ENCODE measurements around the gene IRGC.
"Not testable (repeated sequence)": the region's sequence is repeated elsewhere in the genome, so short reads cannot be mapped to it uniquely, and the experiment has no call there.

IRGC gene

DNA sequence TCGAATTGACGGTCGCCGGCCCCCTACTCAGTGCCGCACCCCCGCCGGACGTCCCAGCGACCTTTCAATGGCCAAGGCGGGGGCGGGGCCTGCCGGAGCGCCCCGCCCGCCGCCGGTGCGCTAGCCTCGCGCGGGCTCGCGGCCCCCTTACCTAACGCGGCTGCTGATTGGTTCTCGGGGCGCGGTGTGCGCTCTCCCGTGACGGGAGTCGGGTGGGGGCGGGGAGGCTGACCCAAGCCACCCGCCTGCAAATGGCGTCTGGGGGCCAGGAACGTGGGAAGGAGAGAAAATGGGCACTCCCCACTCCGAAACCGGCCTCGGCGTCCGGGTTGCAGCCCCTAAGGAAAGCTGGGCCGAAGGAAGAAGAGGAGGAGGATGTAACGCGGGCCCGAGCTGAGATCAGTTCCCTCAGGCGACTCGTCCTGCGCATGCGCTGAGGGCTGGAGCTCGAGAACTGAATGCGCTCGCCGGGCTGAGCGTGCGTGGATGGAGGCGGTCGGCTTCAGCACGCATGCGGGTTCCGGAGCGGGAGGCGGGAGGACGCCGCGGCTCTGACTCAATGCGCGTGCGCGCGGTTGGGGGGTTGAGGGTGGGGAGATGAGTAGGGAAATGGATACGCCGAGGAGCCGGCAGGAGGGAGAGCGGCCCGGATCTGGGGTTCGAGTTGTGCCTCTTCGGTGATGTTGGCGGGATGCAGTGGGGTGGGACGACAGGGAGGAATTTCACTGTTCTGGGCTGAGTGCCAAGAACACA is 38.8 kb downstream of the IRGC start, which contains the start of gene SMG9:
Gene SMG9, minus strand, starts transcription at position 460 of the 753 bp plus-strand sequence. CDS start 4,221 bp downstream, outside the sequence.
- peak; percentile 99 for DNase-seq (ENCODE audit: low spot score)

- peak; percentile 81 for DNase-seq (ENCODE audit: low spot score)
Observed at GRCh38 chr19:43755256-43755801, 39.5 kb downstream of the IRGC start.

DNA sequence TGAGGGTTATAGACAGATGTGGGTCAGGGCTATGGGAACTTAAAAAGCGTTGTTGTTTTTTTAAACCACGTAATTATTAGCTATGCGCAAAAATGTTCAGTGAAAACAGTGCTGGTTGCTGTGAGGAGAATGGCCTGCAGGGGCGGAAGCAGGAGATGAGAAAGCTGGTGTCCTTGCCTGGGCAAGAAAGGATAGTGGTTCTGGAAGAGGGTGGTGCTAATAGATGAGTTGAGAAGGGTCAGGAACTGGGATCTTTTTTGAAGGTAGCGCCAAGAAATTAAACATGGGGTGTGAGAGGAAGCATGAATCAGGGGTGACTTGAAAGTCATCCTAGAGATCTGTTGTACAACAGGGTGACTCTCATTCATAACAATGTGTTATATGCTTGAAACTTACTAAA is 43.6 kb downstream of the IRGC start:
- peak; percentile 74 for DNase-seq (ENCODE audit: low spot score)

DNA sequence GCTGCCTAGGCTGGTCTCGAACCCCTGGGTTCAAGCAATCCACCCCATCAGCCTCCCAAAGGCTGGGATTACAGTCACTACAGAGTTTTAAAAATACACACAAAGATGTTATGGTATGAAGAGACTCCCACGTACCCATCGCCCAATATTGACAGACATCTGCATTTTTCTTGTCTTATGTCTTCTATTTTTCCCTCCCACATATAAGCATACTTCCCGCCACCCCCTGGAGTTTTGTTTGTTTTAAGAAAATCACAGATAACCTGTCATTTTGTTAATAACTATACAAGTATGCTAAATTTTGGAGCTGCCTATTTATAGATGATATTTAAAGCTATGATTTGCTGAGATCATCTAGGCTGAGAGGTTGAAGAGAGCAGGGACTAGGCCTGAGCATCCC is 45.1 kb downstream of the IRGC start:
- no peak for DNase-seq (ENCODE audit: low spot score)

DNA sequence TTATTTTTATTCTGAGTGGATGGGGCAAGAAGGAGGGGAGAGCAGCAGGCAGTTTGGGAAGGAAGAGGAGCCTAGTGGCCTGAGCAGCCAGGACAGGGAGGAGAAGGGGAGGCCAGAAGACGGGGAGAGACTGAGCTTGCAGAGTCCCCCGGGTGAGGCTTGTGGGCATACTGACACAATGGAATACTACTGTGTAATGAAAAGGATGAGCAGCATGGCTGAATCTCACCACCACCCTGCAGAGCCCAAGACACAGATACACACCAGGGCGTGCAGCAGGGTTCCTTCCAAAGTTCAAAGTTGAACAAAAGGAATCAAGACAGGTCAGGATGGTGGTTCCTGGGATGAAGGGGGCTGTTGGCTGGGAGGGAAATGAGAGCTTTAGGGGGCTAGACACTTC is 46.9 kb downstream of the IRGC start:
- no peak for DNase-seq (ENCODE audit: low spot score)

GRCh38 chr19:43763473-43763939 is 47.6 kb downstream of the IRGC start:
- DNase-seq (ENCODE audit: low spot score): no peak

DNA sequence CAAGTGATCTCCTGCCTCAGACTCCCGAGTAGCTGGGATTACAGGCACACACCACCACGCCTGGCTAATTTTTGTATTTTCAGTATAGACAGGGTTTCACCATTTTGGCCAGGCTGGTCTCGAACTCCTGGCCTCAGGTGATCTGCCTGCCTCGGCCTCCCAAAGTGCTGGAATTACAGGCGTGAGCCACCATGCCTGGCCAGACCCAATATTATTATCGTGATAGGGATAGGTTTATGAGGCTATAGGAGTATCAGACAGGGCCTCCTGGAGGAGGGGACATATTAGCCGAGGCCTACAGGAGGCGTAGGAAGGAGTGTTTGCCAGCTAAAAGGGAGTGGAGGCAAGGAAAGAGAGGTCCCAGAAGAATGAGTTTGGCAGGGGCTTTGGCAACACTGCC is 48.8 kb downstream of the IRGC start:
- not testable (repeated sequence) for DNase-seq (ENCODE audit: low spot score)

GRCh38 chr19:43765109-43765876 is 49.4 kb downstream of the IRGC start:
- DNase-seq (ENCODE audit: low spot score): peak; percentile 71

DNA sequence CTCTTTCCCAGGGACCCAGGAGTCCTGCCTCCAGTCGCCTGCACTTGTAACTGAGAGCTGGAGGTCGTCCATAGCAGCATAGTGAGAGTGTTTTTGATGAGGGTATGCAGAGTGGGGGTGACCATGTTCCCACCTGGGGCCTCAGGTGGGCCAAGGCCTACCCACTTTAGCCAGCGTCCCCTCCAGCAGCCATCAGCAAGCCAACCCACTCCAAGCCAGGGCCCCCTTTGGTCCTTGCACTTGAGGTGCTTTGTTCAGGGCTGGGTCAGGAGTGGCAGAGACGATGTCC is 50.8 kb downstream of the IRGC start:
- no peak for DNase-seq (ENCODE audit: low spot score)

- no peak for DNase-seq (ENCODE audit: low spot score)
Observed at GRCh38 chr19:43767316-43767715, 51.4 kb downstream of the IRGC start.

DNA sequence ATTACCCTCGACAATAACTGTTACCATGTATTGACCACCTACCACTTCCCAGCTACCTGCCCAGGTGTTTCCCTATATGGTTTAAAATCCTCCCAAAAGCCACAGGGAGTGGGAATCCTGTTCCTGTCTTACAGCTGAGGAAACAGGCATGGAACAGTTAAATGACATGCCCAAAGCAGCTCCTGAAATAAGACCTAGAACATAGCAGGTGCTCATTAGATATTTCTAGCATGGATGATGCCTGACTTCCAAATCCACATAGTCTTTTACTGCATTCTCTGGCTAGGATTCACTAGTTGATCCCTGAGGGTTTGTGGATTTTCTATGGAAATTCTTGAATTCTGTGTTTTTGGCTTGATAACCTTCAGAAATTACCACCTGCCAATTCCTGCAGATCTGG is 51.9 kb downstream of the IRGC start:
- no peak for DNase-seq (ENCODE audit: low spot score)

DNA sequence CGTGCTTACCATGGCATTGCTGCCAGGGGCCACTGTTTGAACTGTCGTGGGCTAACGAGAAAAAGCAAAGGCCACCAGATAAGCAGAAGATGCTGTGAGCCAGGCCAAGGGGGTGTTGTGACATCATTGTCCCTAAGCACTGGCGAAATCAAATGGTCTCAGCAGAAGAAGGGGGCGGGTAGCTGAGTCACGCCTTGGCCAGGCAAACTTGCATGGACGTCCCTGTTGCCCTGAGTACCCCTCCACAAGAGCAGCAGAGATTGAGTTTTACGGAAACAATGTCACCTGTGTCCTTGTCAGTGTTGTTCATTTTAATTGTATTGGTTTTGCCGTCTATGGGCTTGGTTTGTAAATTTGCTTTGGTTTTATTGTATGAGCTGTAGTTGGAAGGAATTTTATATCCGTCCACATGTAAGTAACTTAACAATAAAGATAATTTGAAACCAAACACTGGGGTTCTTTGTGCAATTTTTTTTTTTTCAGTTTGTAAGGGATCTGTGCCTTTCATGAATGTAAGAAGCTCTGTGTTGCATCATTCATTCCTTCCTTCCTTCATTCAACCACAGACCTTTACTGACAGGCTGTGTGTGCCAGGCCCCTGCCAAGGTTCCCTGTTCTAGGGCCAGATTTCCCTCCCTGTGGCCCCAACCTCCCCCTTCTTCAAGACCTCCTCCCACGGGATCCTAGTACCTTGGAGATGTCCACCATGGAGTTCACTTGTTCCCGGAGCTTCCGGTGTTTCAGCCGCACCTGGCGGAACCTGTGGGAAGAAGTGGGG is 52.6 kb downstream of the IRGC start:
- peak; percentile 35 for DNase-seq (ENCODE audit: low spot score)

DNA sequence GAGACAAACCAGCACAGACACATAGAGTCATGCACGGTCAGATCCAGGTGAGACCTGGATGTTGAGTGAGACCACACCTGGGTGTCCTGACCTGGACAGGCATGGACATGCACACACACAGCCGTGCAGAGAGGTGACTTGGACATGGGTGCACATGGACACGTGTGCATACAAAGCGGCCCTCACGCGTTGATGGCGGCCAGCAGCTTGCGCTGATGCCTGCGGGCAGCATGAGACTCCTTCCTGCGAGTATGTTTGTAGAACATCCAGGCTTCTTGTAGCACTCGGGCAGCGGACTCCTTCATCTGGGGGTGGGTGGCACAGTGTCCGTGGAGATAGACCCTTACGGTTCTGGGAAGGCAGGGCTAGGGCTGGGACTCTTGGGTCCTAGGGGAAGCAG is 53.4 kb downstream of the IRGC start:
- DNase-seq (ENCODE audit: low spot score): no peak

Data from COLO829 (cell line).